Stimulated activated naive CD8-positive, alpha-beta T cell treated with anti-CD3 and anti-CD28 coated beads, Interleukin-15, Interleukin-2, amounts not matched to agents 100 ng/mL and 50 ng/mL, for 24 hours (primary cell): ENCODE results near the gene SOHLH1.
"Not testable (repeated sequence)": the region's sequence is repeated elsewhere in the genome, so short reads cannot be mapped to it uniquely, and the experiment has no call there.

ENCODE experiments used
- H3K27ac Mint-ChIP-seq: one replicate; pipeline ENCODE4 v1.8.0; 2021; ENCODE audit warnings: mild to moderate bottlenecking, mixed read lengths
- H3K27me3 Mint-ChIP-seq: one replicate; pipeline ENCODE4 v1.8.0; 2021; ENCODE audit warnings: mixed read lengths
- H3K36me3 Mint-ChIP-seq: one replicate; pipeline ENCODE4 v1.8.0; 2021; ENCODE audit warnings: low read depth, mixed read lengths
- H3K4me1 Mint-ChIP-seq: one replicate; pipeline ENCODE4 v1.8.0; 2021; ENCODE audit warnings: low read depth, mixed read lengths
- H3K4me3 Mint-ChIP-seq: one replicate; pipeline ENCODE4 v1.8.0; 2021; ENCODE audit warnings: mild to moderate bottlenecking, mixed read lengths
- H3K9me3 Mint-ChIP-seq: one replicate; pipeline ENCODE4 v1.8.0; 2021; ENCODE audit warnings: mixed read lengths

Gene SOHLH1

GRCh38 chr9:135683401-135684034 lies 15.8 kb downstream of the SOHLH1 start:
- Mint-ChIP-seq H3K27ac (no peak overlapping the region), H3K27me3 (no peaks in the 10 kb centered on the region), H3K4me3 (no peak overlapping the region), H3K36me3 (no peaks in the 10 kb centered on the region), H3K4me1 (no peaks in the 10 kb centered on the region), H3K9me3 (no peaks in the 10 kb centered on the region)

GRCh38 chr9:135681161-135681560 lies 18.1 kb downstream of the SOHLH1 start:
- Mint-ChIP-seq H3K4me3 (no peak overlapping the region), H3K9me3 (no peaks in the 10 kb centered on the region), H3K27me3 (no peaks in the 10 kb centered on the region), H3K27ac (no peak overlapping the region), H3K36me3 (no peaks in the 10 kb centered on the region), H3K4me1 (no peaks in the 10 kb centered on the region)

GRCh38 chr9:135680056-135680455 lies 19.2 kb downstream of the SOHLH1 start:
- Mint-ChIP-seq H3K9me3 (no peaks in the 10 kb centered on the region), H3K4me1 (no peaks in the 10 kb centered on the region), H3K4me3 (no peak overlapping the region), H3K36me3 (no peaks in the 10 kb centered on the region), H3K27me3 (no peaks in the 10 kb centered on the region), H3K27ac (no peak overlapping the region)

GRCh38 chr9:135678236-135679017 lies 20.9 kb downstream of the SOHLH1 start:
- H3K27ac Mint-ChIP-seq: no peak overlapping the region
- H3K4me3 Mint-ChIP-seq: no peak overlapping the region
- H3K27me3 Mint-ChIP-seq: no peaks in the 10 kb centered on the region
- no peaks in the 10 kb centered on the region for H3K4me1 Mint-ChIP-seq
- no peaks in the 10 kb centered on the region for H3K9me3 Mint-ChIP-seq
- H3K36me3 Mint-ChIP-seq: no peaks in the 10 kb centered on the region

DNA sequence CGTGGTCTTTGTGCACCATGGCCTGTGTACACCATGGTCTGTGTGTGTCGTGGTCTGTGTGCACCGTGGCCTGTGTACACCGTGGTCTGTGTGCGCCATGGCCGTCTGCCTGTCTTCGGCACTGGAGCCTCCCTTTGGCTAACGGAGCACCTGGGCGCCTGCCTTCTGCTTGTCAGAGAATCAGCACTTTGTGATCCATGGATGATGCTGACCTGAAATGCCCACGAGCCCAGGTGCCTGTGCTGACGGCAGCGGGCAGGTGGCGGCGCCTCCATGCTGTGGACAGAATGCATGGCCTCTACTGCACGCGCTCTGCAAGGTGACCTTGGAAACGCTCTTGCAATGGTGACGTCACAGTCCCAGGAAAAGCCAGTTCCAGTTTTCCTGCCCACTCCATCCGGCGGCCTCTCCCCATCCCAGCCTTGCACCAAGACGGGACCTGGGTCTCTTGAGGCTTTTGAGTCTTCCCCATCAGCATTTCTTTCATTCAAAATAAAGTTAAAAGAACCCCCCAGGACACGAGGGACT lies 21.6 kb downstream of the SOHLH1 start:
- Mint-ChIP-seq H3K36me3 (no peaks in the 10 kb centered on the region), H3K9me3 (no peaks in the 10 kb centered on the region), H3K4me3 (no peak overlapping the region), H3K27ac (no peak overlapping the region), H3K4me1 (no peaks in the 10 kb centered on the region), H3K27me3 (no peaks in the 10 kb centered on the region)

DNA sequence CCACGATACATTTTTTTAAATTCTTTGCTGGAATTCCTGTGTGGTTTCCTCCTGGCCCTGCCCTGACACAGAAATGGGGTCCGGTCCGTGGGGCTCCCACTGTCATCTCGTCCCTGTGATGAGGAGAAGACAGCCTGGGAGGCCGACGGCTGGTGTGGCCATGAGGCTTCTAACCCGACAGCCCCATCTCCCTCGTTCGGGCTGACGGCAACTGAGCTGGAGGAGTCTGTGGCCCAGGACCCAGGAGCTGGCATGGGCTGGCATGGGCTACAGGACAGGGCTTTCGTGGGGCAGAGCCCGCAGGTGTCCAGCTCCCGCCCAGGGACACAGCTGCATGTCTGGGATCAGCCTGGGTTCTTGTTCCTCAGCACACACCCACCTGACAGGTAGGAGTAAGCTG lies 22.4 kb downstream of the SOHLH1 start:
- Mint-ChIP-seq H3K36me3 (no peaks in the 10 kb centered on the region), H3K9me3 (no peaks in the 10 kb centered on the region), H3K27me3 (no peaks in the 10 kb centered on the region), H3K27ac (no peak overlapping the region), H3K4me3 (no peak overlapping the region), H3K4me1 (no peaks in the 10 kb centered on the region)

- no peak overlapping the region for H3K4me3 Mint-ChIP-seq
- H3K4me1 Mint-ChIP-seq: no peaks in the 10 kb centered on the region
- no peak overlapping the region for H3K27ac Mint-ChIP-seq
- H3K27me3 Mint-ChIP-seq: no peaks in the 10 kb centered on the region
- no peaks in the 10 kb centered on the region for H3K9me3 Mint-ChIP-seq
- no peaks in the 10 kb centered on the region for H3K36me3 Mint-ChIP-seq
These were observed 24.3 kb downstream of the SOHLH1 start for GRCh38 chr9:135674977-135675376.

- H3K27ac Mint-ChIP-seq: no peak overlapping the region
- H3K27me3 Mint-ChIP-seq: no peaks in the 10 kb centered on the region
- no peak overlapping the region for H3K4me3 Mint-ChIP-seq
- H3K4me1 Mint-ChIP-seq: no peaks in the 10 kb centered on the region
- no peaks in the 10 kb centered on the region for H3K36me3 Mint-ChIP-seq
- no peaks in the 10 kb centered on the region for H3K9me3 Mint-ChIP-seq
These were observed 25.3 kb downstream of the SOHLH1 start for GRCh38 chr9:135673941-135674340.

GRCh38 chr9:135672786-135673185 lies 26.5 kb downstream of the SOHLH1 start:
- H3K4me3 Mint-ChIP-seq, H3K4me1 Mint-ChIP-seq, H3K36me3 Mint-ChIP-seq, H3K27ac Mint-ChIP-seq, H3K27me3 Mint-ChIP-seq, H3K9me3 Mint-ChIP-seq: not testable (repeated sequence)

- H3K27ac Mint-ChIP-seq: no peak overlapping the region
- no peaks in the 10 kb centered on the region for H3K9me3 Mint-ChIP-seq
- H3K4me1 Mint-ChIP-seq: no peaks in the 10 kb centered on the region
These were observed 27.7 kb downstream of the SOHLH1 start for GRCh38 chr9:135671591-135672041.

DNA sequence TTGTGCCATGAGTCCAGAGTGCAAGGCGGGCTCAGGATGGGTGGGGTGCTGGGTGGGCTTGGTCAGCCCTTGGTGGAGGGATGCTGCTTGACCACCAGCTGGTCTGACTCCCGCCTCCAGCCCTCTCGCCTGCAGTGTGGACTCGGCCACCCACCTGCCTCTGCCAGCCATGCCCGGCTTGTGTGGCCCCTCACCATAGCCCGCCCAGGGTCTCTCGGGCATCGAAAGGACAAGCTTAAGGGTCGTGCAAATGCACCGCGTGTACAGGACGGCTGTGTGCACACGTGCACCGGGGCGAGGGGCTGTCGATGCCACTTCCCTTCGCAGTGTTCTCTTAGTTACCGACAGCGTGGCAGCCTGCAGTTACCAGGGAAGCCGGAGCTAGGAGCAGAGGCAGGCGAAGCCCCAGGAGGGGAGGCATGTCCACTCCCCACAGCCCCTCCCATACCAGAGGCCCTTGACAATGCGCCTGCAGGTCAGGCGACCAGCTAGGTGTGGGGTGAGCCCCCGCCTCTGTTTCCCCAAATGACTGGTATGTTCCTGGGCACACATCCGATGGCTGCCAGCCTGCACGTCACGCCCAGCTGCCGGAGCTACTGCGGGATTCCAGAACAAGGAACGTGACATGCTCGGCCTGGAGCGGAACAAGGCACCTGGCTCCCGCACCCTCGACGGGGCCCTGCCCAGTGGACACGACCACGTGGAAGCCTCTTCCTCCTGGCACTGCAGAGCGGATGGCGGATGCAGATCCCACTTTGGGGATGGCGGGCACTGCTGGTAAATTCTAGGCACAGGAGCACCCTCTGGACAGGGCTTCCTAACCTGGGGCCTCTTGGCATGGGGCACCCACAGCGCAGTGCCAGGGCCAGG lies 28.3 kb downstream of the SOHLH1 start:
- no peaks in the 10 kb centered on the region for H3K27me3 Mint-ChIP-seq
- H3K36me3 Mint-ChIP-seq: no peaks in the 10 kb centered on the region
- no peaks in the 10 kb centered on the region for H3K4me1 Mint-ChIP-seq
- no peak overlapping the region for H3K4me3 Mint-ChIP-seq
- no peak overlapping the region for H3K27ac Mint-ChIP-seq
- H3K9me3 Mint-ChIP-seq: no peaks in the 10 kb centered on the region

More at GRCh38 chr9:135671591-135672041, 27.7 kb downstream of the SOHLH1 start:
- H3K27me3 Mint-ChIP-seq: no peaks in the 10 kb centered on the region
- no peak overlapping the region for H3K4me3 Mint-ChIP-seq
- H3K36me3 Mint-ChIP-seq: no peaks in the 10 kb centered on the region

- Mint-ChIP-seq H3K4me3 (no peak overlapping the region), H3K9me3 (no peaks in the 10 kb centered on the region), H3K27ac (no peak overlapping the region), H3K36me3 (no peaks in the 10 kb centered on the region), H3K27me3 (no peaks in the 10 kb centered on the region), H3K4me1 (no peaks in the 10 kb centered on the region)
These were observed 29.5 kb downstream of the SOHLH1 start for GRCh38 chr9:135669616-135670285.

GRCh38 chr9:135669018-135669417 lies 30.3 kb downstream of the SOHLH1 start:
- not testable (repeated sequence) for H3K27me3 Mint-ChIP-seq, H3K9me3 Mint-ChIP-seq, H3K4me3 Mint-ChIP-seq, H3K27ac Mint-ChIP-seq, H3K4me1 Mint-ChIP-seq, H3K36me3 Mint-ChIP-seq

- no peak overlapping the region for H3K4me3 Mint-ChIP-seq
- H3K27me3 Mint-ChIP-seq: no peaks in the 10 kb centered on the region
- H3K27ac Mint-ChIP-seq: no peak overlapping the region
- no peaks in the 10 kb centered on the region for H3K9me3 Mint-ChIP-seq
- no peaks in the 10 kb centered on the region for H3K4me1 Mint-ChIP-seq
- H3K36me3 Mint-ChIP-seq: no peaks in the 10 kb centered on the region
These were observed 31.7 kb downstream of the SOHLH1 start for GRCh38 chr9:135667463-135668001.
